HK-2 (cell line): ENCODE data around the gene PGLYRP2.

ENCODE experiments used
- DNase-seq: peaks from one replicate; pipeline ENCODE4 v3.0.0-alpha.2; 2018; ENCODE audit not compliant: unreplicated experiment

Gene PGLYRP2

GRCh38 chr19:15424692-15425272 is 54.5 kb downstream of the PGLYRP2 start:
- DNase-seq, result no peak

GRCh38 chr19:15424121-15424520 is 55.2 kb downstream of the PGLYRP2 start:
- DNase-seq, result no peak

- no peak for DNase-seq
Observed at GRCh38 chr19:15423130-15423529, 56.2 kb downstream of the PGLYRP2 start.

- DNase-seq, result no peak
Observed at GRCh38 chr19:15422296-15423075, 56.8 kb downstream of the PGLYRP2 start.

- DNase-seq, result no peak
Observed at GRCh38 chr19:15421721-15422260, 57.5 kb downstream of the PGLYRP2 start.

- DNase-seq, result no peak
Observed at GRCh38 chr19:15421136-15421695, 58.1 kb downstream of the PGLYRP2 start.

GRCh38 chr19:15419413-15420025 is 59.8 kb downstream of the PGLYRP2 start:
- DNase-seq, result no peak
